Lower lobe of right lung (tissue), 2 donors: Measurements from ENCODE around the gene HUS1. TPM values are rescaled to one million over a fixed set of nuclear protein-coding genes. Genes with fewer than 3 reads are reported as not detected.

Experiments
- ATAC-seq, 2 donors: fragments of 200-7000 bp; cut with Tn5 transposase; one replicate each; pipeline ENCODE4 v1.9.1; 2020 to 2022; ENCODE audit warnings: mild to moderate bottlenecking in 2 of 2, moderate library complexity in 2 of 2
- DNase-seq: peaks from one replicate; pipeline ENCODE4 v3.0.0-alpha.2; 2020
- H3K27ac ChIP-seq: fragments of 200-600 bp; one replicate; pipeline ENCODE4 v1.8.0; 2022
- H3K27me3 ChIP-seq: fragments of 200-600 bp; one replicate; pipeline ENCODE4 v1.8.0; 2022; ENCODE audit warnings: low read depth
- H3K36me3 ChIP-seq: fragments of 200-600 bp; one replicate; pipeline ENCODE4 v1.8.0; 2022; ENCODE audit warnings: mild to moderate bottlenecking
- H3K4me1 ChIP-seq: fragments of 200-600 bp; one replicate; pipeline ENCODE4 v1.8.0; 2022
- H3K4me3 ChIP-seq: fragments of 200-600 bp; one replicate; pipeline ENCODE4 v1.8.0; 2022; ENCODE audit warnings: mild to moderate bottlenecking
- H3K9me3 ChIP-seq: fragments of 200-600 bp; one replicate; pipeline ENCODE4 v1.8.0; 2022
- intact Hi-C: fragments of 100-400 bp; cut with DNase I; formaldehyde crosslinking; loops from one replicate; pipeline ENCODE4 v1.11.0; 2022
- total RNA-seq: library from RNA; stranded (reverse); fragmentation: NEBNext Ultra II Directional; extraction: Animal tissue kit (Norgen Biotek cat#: 25700); gene quantifications from one replicate; pipeline ENCODE4 v1.2.1, GENCODE V29; 2021
- TF ChIP-seq, protein P1 (sequence below): fragments of 200-600 bp; IDR thresholded peaks from one replicate; pipeline ENCODE4 v1.8.0; 2022; ENCODE audit warnings: antibody characterized with exemption, mild to moderate bottlenecking
- donor health status: DM: no; HTN: yes; CAD: no; lungs with severe emphysema.

HUS1 gene
- total RNA-seq, 1 donor from 2014 or later, result 39.2 TPM

DNA sequence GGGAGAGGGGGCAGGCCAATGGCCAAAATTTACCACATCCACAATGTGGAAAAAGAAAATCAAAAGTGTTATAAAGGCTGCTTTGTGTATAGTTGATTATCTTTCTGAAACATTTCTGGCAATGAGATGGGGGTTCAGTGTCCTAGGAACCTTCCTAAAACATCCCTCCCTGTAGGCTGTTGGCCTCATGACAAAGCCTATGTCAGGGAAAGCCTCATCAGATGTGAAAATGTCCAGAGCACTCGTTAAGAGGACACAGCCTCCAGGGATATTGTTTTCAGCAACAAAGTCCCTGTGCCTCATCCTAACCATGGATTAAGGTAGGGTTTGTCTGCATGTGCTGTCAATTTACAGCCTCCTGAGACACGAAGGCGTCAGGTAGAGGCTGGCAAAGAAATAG, 32.5 kb upstream of the HUS1 start:
- Histone ChIP-seq H3K9me3 (no peaks in the 10 kb centered on the region), H3K4me3 (no peak overlapping the region), H3K36me3 (no peaks in the 10 kb centered on the region), H3K4me1 (no peaks in the 10 kb centered on the region), H3K27me3 (no peaks in the 10 kb centered on the region), H3K27ac (no peak overlapping the region)
- TF ChIP-seq, protein P1, sequence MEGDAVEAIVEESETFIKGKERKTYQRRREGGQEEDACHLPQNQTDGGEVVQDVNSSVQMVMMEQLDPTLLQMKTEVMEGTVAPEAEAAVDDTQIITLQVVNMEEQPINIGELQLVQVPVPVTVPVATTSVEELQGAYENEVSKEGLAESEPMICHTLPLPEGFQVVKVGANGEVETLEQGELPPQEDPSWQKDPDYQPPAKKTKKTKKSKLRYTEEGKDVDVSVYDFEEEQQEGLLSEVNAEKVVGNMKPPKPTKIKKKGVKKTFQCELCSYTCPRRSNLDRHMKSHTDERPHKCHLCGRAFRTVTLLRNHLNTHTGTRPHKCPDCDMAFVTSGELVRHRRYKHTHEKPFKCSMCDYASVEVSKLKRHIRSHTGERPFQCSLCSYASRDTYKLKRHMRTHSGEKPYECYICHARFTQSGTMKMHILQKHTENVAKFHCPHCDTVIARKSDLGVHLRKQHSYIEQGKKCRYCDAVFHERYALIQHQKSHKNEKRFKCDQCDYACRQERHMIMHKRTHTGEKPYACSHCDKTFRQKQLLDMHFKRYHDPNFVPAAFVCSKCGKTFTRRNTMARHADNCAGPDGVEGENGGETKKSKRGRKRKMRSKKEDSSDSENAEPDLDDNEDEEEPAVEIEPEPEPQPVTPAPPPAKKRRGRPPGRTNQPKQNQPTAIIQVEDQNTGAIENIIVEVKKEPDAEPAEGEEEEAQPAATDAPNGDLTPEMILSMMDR, result no peak
- DNase-seq, result no peak
- intact Hi-C loops, result no loop called here
- ATAC-seq, result no peak

DNA sequence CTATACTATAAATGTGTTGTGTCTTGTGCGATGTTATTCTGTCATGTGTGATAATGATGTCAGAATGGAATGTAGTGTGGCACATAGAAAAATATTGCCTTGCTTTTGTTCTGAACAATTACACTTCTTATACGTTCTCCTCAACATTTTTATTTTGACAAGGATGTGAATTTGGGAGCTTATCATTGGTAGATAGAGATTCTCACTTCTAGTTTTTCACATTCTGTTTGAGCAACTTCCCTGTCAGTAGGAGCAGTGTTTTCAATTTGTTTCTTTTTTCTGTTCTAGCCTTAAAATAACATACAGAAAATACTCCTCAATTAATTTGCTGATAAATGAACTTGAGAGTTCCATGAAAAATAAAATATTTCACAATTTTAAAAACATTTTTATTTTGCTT, 31.9 kb upstream of the HUS1 start:
- H3K27ac ChIP-seq, result no peak overlapping the region
- no peak overlapping the region for H3K4me3 ChIP-seq
- no peaks in the 10 kb centered on the region for H3K9me3 ChIP-seq
- H3K27me3 ChIP-seq, result peaks cover 3% of the 10 kb centered on the region
- ATAC-seq (no peak), DNase-seq (no peak)
- intact Hi-C loops, result no loop called here
- H3K36me3 ChIP-seq, result no peaks in the 10 kb centered on the region
- H3K4me1 ChIP-seq, result no peaks in the 10 kb centered on the region
- TF ChIP-seq, protein P1, result no peak

DNA sequence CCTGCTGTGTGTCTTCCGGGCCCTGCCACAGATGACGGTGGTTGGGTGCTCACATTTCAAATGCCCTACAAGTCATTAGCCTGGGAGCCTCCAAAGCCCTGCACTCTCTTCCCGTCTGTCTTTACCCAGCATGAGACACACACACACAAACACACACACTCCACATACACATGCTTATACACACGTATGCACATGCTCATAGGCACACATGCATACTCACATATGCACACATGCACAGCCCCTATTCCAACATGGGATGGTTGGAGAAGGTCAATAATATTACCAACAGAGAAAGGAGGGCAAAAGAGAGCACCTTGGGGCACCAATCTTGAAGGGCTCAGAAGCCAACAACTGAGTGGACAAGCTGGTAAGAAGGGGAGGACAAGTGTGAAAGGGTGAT, 30.5 kb upstream of the HUS1 start:
- DNase-seq (no peak), ATAC-seq (no peak)
- intact Hi-C loops, result no loop called here
- no peak overlapping the region for H3K27ac ChIP-seq
- H3K4me3 ChIP-seq, result no peak overlapping the region
- no peaks in the 10 kb centered on the region for H3K4me1 ChIP-seq
- H3K9me3 ChIP-seq, result no peaks in the 10 kb centered on the region
- no peaks in the 10 kb centered on the region for H3K36me3 ChIP-seq
- TF ChIP-seq, protein P1, result no peak
- peaks cover 3% of the 10 kb centered on the region for H3K27me3 ChIP-seq

GRCh38 chr7:48009257-48009656, 29.8 kb upstream of the HUS1 start:
- no peak overlapping the region for H3K27ac ChIP-seq
- intact Hi-C loops, result no loop called here
- H3K4me3 ChIP-seq, result no peak overlapping the region
- peaks cover 3% of the 10 kb centered on the region for H3K27me3 ChIP-seq
- DNase-seq (no peak), ATAC-seq (no peak)
- TF ChIP-seq, protein P1, result no peak
- no peaks in the 10 kb centered on the region for H3K9me3 ChIP-seq
- H3K4me1 ChIP-seq, result no peaks in the 10 kb centered on the region
- H3K36me3 ChIP-seq, result no peaks in the 10 kb centered on the region

GRCh38 chr7:48006866-48007265, 27.5 kb upstream of the HUS1 start:
- Histone ChIP-seq H3K36me3 (no peaks in the 10 kb centered on the region), H3K4me3 (no peak overlapping the region), H3K4me1 (no peaks in the 10 kb centered on the region), H3K9me3 (no peaks in the 10 kb centered on the region), H3K27me3 (peaks cover 3% of the 10 kb centered on the region), H3K27ac (no peak overlapping the region)
- no peak for DNase-seq
- no peak for ATAC-seq
- TF ChIP-seq, protein P1, result no peak
- intact Hi-C loops, result no loop called here

DNA sequence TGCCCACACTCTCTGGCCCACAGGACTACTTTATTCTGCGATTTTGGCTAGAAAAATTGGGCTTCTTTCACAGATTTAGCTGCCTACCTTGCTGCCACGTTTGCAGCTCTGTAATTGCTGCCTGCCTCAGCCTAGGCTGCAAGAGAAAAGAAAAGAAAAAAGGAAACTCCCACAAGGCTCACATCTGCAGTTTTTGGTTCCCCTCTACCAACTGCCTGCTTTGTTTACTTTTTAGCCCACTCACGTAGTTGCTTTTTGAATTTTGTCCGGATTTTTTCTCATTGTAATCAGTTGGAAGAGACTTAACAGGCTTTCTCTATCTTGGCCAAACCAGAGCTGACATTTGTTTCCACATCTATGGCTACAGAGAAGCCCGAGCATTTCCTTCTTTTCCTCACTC, 25.2 kb upstream of the HUS1 start:
- no peak for ATAC-seq
- intact Hi-C loops, result no loop called here
- no peak for DNase-seq
- Histone ChIP-seq H3K36me3 (no peaks in the 10 kb centered on the region), H3K27ac (no peak overlapping the region), H3K9me3 (no peaks in the 10 kb centered on the region), H3K4me3 (no peak overlapping the region), H3K4me1 (no peaks in the 10 kb centered on the region), H3K27me3 (peaks cover 3% of the 10 kb centered on the region)
- TF ChIP-seq, protein P1, result no peak
